SK-N-MC (cell line): ENCODE results near the gene CMTR1.

Experiments
- EZH2 ChIP-seq: fragments of 200-600 bp; sonication (generic); IDR thresholded peaks from one replicate; pipeline ENCODE4 v1.6.1; 2017; ENCODE audit warnings: antibody characterized with exemption
- FOXP2 ChIP-seq: optimal IDR thresholded peaks from 2 replicates; pipeline ENCODE3; 2011; ENCODE audit warnings: mild to moderate bottlenecking, moderate library complexity; ENCODE audit not compliant: insufficient read depth; ENCODE audit errors: extremely low read length, control extremely low read depth
- POLR2AphosphoS5 ChIP-seq: IDR thresholded peaks from 2 replicates; pipeline ENCODE4 v1.6.1; 2012; ENCODE audit warnings: mild to moderate bottlenecking, low read depth, low read length, borderline replicate concordance

DNA sequence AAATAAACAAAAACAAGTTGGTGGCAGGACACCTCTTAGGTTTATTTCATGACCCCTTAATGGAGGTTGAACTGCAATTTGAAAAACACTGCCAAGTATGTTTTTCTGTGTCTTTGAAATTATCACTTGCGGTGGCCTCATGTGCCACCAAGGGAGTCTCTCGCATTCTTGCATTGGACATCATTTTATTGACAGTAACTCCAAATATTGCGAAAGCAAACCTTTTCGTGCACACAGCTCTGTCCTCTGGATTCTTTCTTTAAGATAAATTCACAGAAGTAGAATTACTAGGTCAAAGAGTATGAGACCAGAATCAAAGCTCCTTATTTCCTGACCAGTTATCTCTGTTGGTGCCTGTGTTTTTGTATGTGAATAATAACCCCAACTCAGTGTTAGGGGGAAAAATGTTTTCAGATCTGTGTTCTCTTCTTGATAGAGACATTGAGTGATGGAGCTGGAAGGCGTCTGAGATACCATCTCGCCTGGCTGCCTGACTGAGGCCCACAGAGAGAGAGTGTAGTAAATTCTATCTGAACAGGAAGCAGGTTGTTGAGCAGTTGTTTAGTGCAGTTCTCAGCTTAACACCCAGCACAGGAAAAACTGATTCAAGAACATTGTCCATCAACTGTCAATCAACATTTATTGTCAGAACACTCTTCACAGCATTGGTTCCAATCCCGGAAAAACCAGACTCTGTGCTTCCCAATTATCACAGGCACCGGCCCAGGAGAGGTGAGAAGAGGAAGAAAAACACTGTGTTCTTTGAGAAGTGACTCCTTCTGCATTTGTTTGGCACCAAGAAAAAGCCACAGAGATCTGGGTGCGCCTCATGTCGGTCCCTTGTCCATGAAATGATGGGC is 68.8 kb downstream of the CMTR1 start:
- TF ChIP-seq EZH2 (no peak), POLR2AphosphoS5 (no peak), FOXP2 (no peak)
